ENCODE results near the gene CREBRF.
"Not testable (repeated sequence)": the region's sequence is repeated elsewhere in the genome, so short reads cannot be mapped to it uniquely, and the experiment has no call there.

The CREBRF gene, protein sequence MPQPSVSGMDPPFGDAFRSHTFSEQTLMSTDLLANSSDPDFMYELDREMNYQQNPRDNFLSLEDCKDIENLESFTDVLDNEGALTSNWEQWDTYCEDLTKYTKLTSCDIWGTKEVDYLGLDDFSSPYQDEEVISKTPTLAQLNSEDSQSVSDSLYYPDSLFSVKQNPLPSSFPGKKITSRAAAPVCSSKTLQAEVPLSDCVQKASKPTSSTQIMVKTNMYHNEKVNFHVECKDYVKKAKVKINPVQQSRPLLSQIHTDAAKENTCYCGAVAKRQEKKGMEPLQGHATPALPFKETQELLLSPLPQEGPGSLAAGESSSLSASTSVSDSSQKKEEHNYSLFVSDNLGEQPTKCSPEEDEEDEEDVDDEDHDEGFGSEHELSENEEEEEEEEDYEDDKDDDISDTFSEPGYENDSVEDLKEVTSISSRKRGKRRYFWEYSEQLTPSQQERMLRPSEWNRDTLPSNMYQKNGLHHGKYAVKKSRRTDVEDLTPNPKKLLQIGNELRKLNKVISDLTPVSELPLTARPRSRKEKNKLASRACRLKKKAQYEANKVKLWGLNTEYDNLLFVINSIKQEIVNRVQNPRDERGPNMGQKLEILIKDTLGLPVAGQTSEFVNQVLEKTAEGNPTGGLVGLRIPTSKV

GRCh38 chr5:173055983-173056782 is at the start of gene CREBRF:
CREBRF (plus strand) TSS chr5:173056352; CDS start chr5:173080776, 24,424 bp downstream.
- DNase-seq, result peak; percentile 48

- no peak for DNase-seq
Measured at GRCh38 chr5:173010021-173010420, 46.1 kb upstream of the CREBRF start.

DNA sequence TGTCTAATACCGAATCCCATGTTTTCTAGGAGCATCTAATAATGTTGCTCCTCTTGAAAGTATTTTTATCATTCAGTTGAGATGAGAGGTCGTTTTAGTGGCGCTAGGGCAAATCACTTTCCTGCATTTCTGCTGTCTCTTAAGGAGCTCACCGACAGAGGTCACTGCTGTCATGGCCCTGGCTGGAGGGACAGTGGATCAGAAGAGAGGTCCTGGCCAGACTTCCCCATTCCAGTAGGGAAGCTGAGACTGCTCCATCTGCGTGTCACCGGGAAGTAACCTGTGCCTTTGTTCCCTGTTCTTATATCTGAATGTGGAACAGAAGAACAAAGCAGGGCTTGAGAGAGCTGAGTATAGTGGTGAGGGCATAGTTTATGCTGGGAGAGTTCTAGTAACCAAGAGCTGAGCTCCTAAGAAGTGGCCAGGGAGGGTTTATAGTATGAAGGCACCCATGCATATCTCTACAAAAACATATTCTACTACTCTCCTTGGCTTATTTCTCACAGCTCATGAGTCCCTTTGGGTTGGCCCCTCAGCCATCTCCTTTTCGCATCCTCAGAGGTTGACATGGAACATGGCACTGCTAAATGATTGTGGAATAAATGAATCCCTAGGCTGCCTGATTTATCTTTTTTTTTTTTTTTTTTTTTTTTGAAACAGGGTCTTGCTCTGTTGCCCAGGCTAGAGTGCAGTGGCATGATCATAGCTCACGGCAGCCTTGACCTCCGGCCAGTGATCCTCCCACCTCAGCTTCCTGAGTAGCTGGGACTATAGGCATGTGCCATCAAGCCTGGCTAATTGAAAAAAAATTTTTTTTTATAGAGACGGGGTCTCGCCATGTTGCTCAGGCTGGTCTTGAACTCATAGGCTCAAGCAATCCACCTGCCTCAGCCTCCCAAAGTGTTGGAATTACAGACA is 45.3 kb upstream of the CREBRF start:
- no peak for DNase-seq

- no peak for DNase-seq
Measured at GRCh38 chr5:173011566-173011965, 44.6 kb upstream of the CREBRF start.

- DNase-seq, result no peak
Measured at GRCh38 chr5:173012882-173013281, 43.3 kb upstream of the CREBRF start.

GRCh38 chr5:173014671-173015070 is 41.5 kb upstream of the CREBRF start:
- no peak for DNase-seq

- DNase-seq, result no peak
Measured at GRCh38 chr5:173015192-173015591, 41.0 kb upstream of the CREBRF start.

- no peak for DNase-seq
Measured at GRCh38 chr5:173015598-173016455, 40.3 kb upstream of the CREBRF start.

DNA sequence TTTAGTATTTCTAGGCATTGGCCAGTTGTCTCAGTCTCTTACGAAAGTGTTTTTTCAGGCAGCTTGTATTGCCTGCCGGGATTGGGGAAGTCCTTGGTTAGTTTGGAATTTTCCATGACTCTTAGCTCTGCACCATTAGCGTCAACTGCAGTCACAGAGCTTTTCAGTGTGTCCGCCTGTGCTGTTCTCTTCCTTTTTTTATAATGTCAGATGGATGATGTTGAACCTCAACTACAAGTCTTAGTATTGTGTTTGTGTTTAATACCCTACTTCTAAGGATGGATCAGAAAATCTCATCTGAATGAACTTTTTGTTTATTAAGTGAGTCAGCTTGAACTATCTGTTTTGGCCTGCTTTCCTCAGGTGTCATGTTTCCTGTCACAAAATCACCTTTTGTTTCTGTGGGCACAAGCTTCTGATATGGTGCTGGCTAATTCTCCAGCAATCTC is 39.5 kb upstream of the CREBRF start:
- no peak for DNase-seq

DNA sequence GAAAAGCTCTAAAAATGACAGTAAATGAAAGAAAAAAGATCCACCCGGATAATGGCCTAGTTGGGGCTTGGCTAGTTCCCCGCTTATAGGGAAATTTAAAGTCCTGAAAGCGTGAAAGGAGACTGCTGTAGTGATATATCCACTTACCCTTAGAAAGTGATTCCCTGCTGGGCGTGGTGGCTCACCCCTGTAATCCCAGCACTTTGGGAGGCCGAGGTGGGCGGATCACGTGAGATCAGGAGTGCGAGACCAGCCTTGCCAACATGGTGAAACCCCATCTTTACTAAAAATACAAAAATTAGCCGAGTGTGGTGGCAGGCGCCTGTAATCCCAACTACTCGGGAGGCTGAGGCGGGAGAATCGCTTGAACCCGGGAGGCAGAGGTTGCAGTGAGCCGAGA is 39.1 kb upstream of the CREBRF start:
- DNase-seq, result not testable (repeated sequence)

GRCh38 chr5:173018358-173018757 is 37.8 kb upstream of the CREBRF start:
- no peak for DNase-seq

DNA sequence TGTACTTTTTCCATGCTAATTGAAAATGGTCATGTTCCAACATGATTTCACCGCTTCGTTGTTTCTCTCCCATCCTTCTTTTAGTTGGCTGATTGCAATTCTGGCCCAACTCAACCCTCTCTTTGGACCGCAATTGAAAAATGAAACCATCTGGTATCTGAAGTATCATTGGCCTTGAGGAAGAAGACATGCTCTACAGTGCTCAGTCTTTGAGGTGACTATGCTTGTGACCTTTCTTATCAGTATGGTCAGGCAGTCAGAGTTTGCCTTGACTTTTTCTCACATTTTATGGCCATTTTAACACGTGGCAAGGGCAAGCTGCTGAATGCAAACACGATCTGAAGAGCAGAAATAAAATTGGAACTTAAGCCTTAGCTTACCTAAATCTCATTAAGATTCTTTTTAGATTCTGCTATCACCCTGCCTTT is 36.0 kb upstream of the CREBRF start:
- no peak for DNase-seq

DNA sequence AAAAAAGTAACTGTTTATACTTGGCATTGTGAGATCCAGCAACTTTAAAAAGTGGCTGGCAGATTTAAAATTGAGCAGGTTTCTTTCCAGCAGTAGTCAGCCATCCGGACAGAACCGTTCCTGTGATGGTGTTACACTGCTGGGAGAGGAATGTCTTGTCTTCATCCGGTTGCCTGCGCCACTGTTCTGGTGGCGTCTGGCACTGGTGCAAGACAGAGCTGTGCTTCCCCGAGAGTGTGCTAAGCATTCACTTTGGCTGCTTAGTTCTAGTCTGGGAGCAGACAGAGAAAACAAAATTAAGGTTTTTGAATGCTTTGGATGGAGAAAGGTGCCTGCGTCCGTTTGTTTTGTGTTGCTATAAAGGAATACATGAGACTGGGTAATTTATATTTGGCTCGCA is 35.5 kb upstream of the CREBRF start:
- DNase-seq, result no peak

GRCh38 chr5:173025651-173026050 is 30.5 kb upstream of the CREBRF start:
- DNase-seq, result no peak

DNA sequence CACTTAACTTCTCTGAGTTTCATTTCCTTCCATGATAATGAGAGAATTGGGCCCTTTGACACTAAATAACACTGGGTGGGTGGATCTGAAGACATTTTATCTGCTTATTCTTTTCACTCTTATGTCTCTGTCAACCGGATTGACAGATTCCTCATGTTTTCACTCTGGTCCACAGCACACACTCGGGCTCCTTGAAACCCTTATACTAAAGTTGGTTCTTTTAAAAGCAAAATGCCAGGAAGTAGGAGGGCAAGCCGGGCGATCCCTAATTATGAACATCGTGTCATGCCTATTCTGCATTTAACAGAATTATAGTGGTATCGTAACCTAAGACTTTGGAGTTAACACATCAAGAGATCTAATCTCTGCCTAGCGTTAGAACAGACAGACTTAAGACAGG is 28.2 kb upstream of the CREBRF start:
- DNase-seq, result no peak

GRCh38 chr5:173028811-173029327 is 27.3 kb upstream of the CREBRF start:
- no peak for DNase-seq

DNA sequence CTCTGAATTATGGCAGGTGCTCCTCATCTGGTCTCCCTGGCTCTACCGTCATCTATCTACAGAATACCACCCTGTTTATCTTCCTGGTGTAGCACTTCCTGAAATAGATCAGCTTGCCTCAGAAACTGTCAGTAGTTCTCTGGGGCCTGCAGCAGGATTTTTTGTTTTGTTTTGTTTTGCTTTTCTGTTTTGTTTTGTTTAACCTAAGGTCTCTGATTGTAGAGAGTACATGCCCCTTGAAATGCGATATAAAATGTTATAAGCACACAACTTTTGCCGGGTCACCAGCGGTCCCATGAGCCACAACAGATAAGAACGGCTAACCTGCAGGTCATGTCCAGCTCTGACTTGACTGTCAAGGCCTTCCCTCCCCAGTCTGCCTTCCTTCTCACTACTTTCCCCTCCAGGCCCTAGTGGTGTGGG is 26.6 kb upstream of the CREBRF start:
- DNase-seq, result no peak

DNA sequence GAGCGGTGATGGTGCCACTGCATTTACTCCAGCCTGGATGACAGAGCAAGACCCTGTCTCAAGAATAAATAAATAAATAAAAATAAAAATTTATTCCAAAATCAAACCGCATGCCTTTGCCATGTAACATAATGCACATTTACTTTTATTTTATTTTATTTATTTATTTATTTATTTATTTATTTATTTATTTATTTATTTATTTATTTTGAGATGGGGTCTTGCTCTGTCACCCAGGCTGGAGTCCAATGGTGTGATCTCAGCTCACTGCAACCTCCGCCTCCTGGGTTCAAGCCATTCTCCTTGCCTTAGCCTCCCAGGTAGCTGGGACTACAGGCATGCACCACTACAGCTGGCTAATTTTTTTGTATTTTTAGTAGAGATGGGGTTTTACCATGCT is 24.1 kb upstream of the CREBRF start:
- not testable (repeated sequence) for DNase-seq

DNA sequence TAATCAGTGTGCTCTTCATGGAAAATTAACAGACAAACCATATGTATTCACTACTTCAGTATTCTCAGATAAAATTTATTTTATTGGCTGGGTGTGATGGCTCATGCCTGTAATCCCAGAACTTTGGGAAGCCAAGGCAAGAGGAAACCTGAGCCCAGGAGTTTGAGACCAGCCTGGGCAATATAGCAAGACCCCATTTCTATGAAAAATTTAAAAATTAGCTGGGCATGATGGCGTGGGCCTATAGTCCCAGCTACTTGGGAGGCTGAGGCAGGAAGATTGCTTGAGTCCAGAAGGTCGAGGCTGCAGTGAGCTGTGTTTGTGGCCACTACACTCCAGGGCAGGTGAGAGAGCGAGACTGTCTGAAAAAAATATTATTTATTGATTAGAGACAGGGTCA is 23.4 kb upstream of the CREBRF start:
- DNase-seq, result no peak

- DNase-seq, result no peak
Measured at GRCh38 chr5:173033923-173034322, 22.2 kb upstream of the CREBRF start.

Data from cortex of kidney (tissue), 1 donor.